ENCODE measurements around the gene FGF3.

The FGF3 gene

DNA sequence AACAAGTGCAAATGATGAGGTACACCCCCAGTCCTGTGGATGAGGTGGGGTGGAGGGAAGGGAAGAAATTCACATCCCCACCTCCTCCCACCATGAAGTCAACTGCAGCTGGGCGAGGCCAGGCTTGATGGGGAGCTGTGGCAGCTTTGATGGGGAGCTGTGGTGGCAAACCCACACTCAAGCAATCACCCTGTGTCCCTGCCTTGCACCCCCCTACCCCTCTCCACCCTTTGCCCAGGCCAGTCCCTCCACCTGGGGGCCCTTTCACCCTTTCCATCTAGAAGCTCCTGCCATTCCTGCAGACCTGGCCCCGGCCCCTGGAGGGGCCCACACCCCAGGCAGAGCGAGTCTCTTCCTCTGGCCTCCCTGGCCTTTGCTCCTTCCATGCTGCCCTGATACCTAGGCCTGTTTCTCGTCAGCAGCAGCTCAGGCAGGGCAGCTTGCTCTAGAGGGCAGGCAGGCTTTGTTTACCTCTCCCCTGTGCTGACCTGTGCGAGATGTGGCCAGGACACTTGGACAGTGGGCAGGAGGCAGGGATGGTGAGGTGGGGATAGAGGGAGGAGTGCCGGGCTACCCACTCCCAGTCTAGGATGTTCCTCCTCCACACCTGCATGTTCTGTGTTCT is 4.5 kb upstream of the FGF3 start:
- no peak for DNase-seq (ENCODE audit: low spot score)

DNA sequence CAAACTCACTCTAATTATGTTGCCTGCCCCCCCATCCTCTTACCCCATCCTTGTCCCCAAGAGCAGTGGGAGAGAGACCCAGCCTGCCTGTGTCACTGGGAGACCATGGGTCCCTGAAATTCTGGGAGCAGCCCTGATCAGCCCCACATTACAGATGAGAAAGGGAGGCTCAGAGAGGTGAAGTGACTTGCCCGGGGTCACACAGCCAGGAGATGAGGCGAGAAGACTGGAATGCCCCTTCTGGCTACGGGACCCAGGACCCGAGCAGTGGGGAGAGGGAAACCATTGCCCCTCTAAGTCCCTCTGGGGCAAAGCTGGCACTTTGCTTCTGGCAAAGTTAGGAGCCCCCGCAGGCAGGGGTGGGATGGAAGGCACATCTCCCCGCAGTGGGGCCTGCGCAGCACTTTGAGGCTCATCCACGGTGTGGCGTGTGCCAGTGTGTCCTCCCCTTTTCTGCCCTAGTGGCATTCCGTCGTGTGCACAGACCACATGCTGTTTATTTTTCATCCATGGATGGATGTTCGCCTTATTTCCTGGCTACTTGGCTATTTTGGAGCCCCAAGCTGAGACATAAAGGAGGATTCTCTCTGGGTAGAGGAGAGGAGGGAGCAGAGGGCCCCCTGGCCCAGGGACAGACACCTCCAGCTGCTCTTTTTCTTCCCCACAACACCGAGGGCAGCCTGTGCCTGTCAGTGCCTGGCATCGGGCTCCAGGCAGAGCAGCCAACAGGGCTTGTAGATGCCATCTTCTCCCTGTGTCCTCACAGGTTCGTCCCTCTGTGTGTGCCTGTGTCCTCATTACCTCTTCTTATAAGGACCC is 3.7 kb upstream of the FGF3 start:
- DNase-seq (ENCODE audit: low spot score) = no peak

DNA sequence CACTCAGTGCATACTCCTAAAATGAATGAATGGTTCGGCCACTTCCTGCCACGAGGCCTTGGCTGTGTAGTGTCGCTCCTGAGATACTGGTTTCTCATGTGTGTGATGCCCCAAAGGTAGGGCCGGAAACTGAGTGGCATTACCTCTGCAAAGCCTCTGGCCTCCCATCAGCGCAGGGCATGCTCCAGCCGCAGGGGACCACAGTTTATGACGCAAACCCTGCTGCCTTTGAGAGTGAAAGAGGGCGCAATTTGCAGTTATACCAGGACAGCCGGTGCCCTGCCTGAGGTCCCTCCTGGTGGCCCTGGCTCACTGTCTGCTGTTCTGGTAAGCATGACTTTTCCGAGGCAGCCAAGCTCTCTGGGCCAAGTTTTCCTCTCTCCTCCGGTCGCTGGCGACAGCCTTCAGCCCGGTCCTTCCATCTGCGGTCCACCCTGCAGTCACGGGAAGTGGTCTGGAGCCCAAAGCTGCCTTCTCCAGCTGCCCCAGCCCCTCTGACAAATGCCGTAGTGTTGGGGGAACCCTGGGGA is 2.4 kb upstream of the FGF3 start:
- DNase-seq (ENCODE audit: low spot score) = no peak

DNA sequence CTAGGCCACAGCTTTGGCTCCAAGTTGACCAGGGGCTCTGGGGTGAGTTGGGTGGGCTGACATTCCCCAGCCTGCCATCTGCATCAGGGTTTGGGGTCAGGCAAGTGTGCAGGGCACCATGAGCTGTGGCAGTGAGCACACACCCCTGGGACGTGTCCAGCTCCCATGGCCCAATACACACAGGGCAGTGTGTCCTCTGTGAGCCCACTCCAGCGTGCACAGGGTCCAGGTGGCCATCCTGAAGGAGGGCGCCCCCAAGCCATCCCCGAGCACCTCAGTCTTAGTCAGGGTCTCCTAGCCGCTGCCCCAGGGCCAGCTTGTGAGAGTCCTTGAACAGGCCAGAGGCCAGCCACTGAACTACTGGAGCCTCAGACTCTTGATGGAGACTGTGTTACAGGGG is 1.2 kb upstream of the FGF3 start:
- DNase-seq (ENCODE audit: low spot score) = no peak

DNA sequence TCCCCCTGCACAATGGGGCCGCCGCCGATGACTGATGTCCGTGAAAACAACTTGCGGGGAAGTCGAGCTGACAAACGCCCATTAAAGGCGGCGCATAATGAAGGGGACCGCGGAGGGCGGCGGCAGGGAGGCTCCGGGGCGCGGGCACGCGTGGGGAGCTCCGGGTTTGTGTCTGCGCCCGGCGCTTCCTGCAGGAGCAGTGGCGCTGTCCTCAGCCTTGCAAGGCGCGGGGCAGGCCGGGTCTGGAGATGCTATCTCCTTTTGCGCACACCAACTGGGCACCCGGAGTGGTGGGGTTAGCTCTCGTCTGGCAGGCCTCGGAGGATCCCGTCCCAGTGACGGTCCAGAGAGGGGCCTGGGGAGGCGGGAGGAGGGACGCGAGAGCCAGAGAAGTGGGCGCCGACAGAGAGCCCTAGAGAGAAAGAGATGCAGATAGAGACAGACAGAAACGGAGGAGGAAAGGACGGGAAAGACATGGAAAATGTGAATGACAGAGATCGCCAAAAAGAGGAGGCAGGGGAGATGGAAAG is 390 bp upstream of the FGF3 start:
- no peak for DNase-seq (ENCODE audit: low spot score)

DNA sequence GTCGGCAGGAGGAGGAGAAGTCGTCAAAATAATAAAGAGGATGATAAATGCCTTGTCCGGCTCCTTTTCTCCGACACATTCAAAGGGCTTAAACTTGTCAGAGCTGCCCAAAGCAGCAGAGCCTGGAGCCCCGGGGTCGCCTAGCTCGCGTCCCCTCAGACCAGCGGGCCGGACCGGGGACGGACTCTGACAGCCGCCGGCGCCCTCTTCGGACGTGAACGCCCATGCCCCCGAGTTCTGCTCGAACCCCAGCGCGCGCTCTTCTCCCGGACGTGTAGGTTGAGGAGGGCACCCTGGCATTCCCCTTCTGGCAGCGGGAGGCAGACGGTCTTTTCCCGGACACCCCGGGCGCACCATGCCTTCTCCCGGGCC is 999 bp downstream of the FGF3 start:
- DNase-seq (ENCODE audit: low spot score) = no peak

DNA sequence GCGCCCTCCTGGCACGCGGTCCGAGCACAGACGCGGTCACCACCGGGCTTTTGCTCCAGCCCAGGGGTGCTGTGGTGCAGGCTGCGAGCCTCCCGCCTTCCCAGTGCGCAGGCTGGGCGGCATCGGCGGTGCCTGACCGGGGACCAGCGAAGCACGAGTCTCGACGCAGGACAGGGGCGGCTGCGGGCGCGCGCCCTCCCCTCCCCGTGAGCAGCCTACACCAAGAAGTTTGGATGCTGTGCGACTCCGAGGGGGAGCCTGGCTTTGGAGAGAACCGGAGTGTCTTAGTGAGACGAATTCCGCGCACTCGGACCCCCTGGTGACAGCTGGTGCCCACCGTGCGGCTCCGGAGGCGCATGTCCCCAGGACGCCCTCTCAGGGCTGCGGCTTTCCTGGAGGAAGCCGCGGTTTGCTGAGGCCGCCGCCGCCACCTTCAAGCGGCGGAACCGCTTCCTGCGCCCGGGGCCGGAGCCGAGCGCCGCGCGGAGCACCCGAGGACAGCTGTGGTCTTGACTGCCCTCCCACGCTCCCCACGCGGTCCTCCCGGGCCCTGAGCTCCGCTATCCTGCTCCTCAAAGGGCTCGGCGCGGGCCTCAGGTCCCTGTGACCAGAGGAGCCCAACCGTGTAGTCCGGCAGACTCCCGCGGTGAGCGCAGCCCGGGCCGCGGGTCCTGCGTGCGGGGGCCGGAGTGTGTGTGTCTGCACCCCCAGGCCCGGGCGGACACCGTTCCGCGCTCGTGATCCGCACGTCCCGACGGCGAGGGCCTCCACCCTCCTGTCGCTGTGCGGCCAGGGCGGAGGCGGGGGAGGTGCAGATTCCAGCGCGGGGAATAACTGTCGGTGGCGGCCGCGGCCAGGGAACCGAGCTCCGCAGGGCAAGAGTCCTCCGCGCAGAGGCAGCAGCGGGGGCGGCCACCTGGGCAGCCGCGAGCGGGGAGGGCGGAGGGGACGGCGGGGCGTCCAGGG is 1.7 kb downstream of the FGF3 start:
- no peak for DNase-seq (ENCODE audit: low spot score)

DNA sequence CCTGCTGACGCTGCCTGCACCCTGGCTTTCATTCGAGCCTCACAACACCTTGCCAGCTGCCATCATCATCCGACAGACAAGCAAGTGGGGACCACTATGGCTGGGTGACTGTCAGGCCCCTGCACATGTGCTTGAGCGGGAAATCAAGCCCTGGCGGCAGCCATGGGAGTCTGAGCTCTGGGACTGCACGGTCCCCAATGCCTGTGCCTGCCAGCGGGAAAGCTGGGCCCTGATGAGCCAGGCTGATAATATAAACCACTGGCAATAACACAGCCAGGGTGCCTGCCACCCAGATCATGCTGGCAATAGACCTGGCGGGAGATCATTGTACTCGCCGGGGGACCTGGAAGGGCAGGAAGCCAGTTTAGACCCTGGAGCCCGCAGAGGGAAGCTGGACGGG is 2.5 kb downstream of the FGF3 start:
- DNase-seq (ENCODE audit: low spot score) = no peak

DNA sequence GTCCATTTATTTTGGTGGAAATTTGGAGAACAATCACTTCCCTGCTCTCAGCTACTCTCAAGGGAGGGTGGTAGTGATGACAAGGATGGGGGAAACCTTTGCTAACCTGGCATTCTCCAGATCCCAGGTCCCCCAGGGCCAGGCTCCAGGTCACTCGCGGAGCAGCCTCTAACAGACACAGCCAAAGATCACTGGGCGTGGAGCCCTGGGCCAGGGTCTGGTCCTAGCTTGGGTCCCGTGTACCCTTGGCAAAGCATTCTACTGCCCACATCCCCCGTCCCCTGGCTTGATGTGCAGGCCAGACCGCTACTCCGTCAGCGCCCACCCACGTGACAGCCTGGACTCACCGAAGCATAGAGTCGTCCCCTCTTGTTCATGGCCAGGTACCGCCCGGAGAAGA is 3.2 kb downstream of the FGF3 start:
- no peak for DNase-seq (ENCODE audit: low spot score)

DNA sequence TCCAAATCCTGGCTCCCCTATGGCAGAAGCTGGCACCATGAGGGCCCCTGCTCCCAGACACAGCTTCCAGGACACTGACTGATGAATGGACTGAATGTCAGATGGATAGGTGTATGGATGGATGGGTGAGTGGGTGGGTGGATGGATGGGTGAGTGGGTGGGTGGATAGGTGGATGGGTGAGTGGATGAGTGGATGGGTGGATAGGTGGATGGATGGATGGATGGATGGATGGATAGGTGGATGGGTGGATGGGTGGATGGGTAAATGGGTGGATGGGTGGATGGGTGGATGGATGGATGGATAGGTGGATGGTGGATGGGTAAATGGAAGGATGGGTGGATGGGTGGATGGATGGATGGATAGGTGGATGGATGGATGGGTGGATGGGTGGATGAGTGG is 4.3 kb downstream of the FGF3 start:
- DNase-seq (ENCODE audit: low spot score) = no peak

DNA sequence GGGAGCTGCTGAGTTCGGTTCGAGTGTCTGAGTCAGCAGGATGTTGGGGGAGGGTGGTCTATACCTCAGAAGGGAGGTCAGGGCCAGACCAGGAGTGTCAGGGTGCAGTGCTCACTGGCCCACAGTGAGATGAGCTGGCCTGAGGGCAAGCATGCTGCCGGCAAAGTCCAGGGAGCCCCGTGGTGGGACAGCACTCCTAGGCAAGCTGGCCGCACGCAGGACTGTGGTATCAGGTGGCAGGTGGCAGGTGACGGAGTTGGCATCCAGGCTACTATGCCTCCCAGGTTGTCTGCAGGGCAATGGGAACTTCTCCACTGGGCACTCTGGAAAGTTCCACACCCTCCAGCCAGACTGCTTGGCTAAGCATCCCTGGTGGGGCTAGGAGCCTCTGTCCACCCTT is 4.8 kb downstream of the FGF3 start:
- no peak for DNase-seq (ENCODE audit: low spot score)

DNA sequence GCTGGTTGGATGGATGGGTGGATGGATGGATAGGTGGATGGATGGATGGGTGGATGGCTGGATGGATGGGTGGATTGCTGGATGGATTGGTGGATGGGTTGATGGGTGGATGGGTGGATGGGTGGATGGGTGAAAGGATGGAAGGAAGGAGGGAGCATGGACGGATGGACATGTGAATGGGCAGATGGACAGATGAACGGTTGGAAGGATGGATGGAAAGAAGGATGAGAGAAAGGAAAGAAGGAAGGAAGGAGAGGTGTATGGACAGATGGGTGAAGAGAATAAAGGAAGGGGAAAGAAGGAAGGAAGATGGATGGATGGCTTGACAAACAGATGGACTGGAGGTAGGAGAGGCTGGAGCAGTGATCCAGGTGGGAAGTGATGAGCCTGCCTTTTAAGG is 5.4 kb downstream of the FGF3 start:
- no peak for DNase-seq (ENCODE audit: low spot score)

DNA sequence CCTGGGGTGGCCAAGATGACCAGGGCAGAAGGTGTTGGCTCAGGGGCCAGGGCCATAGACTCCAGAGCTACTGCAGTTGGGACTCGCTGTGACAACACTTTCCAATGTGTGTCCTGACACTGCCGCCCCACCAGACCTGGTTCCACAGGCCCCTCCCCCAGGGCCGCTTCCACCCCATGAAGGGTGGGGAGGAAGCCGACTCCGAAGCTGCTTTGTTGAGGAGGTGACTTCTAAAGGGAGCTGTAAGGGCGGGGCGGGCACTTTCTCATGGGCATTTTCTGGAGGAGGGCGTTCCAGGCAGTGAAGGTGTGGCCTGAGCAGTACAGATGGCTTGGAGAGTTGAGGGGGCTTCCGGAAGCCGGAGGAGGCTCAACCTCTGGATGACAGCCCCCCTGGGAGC is 6.3 kb downstream of the FGF3 start:
- no peak for DNase-seq (ENCODE audit: low spot score)

DNA sequence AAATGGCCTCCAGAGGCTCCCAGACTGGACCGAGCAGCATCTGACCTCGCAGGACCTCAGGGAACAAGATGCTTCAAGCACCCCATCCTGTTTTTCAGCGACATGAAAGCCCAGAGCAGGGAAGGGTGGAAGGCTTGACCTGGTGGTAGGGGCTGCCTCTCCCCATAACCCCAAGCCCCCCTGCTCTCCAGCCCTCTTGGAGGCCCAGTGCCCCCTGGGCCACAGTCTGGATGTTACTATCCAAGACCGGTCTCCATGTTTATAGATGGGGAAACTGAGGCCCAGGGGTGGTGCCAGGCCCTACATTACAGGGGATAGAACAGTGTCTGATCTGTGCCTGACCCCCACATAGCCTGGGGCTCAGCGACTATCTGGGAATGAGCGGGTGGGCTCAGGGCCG is 7.0 kb downstream of the FGF3 start:
- DNase-seq (ENCODE audit: low spot score) = no peak

DNA sequence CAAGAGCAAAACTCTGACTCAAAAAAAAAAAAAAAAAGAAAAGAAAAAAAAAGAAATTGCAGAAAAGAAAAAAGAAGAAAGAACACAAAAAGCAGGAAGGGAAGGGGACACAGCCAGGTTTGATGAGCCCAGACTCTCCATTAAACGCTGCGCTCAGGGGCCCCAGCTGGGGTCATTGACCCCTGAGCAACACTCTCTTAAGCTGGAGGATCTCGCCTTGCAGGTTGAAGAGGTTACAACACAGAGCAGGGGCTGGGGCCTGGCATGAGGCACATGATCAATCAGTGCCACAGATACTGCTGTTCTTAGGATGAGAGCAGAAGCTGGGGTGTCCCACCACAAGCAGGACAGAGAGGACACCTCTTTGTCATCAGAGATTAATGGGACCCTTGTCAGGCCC is 7.8 kb downstream of the FGF3 start:
- no peak for DNase-seq (ENCODE audit: low spot score)

DNA sequence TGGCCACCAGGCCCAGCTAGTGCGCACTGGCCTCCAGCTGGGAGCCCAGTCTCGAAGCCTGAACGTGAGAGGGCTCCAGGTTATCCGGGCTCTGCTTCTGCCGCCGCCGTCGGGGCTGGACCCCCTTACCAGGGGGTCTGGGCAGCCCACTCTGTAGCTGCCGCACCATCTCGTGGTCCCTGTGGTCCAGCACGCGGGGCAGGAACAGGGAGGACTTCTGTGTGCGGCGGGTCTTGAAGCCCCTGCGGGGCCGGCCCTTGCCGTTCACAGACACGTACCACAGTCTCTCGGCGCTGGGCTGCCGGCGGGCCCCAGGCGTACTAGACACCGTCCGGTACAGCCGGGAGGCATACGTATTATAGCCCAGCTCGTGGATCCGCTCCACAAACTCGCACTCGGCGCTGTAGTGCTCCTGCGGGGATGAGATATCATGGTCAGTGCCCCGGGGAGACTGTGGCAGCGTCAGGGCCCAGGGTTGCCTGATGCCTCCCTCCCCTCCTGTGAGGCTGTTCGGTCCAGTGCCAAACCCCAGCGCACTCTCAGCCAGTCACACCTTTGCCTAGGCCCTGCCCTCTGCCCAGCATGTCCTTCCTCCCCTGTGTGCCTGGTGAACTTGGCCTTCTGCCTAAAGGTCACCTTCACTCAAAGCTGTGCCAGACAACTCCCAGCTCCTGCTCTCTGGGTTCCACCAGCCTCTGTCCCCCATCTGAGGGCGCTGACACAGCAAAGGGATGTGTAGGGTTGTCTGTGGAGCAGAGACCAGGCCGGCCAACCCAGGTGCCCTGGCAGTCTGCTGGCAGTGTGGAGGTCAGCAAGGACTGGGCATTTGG is 8.7 kb downstream of the FGF3 start:
- DNase-seq (ENCODE audit: low spot score) = no peak

DNA sequence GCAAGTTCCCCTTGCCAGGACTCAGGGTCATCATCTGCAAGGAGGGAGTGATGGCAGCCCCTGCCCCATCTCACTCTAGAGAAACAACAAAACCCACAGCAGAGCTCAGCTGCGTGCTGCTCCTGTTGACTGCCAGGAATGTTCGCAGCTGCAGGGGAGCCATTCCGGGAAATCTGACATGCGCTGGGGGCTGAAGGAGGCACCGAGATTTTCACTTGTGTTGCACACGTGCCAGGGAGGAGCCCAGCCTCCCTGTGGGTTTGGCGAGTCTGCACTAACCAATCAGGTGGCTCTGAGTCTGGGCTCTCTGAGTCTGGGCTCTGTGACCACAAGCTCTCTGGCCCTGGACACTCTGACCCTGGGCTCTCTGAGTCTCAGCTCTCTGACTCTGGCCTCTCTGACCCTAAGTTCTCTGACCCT is 10.5 kb downstream of the FGF3 start:
- DNase-seq (ENCODE audit: low spot score) = no peak

DNA sequence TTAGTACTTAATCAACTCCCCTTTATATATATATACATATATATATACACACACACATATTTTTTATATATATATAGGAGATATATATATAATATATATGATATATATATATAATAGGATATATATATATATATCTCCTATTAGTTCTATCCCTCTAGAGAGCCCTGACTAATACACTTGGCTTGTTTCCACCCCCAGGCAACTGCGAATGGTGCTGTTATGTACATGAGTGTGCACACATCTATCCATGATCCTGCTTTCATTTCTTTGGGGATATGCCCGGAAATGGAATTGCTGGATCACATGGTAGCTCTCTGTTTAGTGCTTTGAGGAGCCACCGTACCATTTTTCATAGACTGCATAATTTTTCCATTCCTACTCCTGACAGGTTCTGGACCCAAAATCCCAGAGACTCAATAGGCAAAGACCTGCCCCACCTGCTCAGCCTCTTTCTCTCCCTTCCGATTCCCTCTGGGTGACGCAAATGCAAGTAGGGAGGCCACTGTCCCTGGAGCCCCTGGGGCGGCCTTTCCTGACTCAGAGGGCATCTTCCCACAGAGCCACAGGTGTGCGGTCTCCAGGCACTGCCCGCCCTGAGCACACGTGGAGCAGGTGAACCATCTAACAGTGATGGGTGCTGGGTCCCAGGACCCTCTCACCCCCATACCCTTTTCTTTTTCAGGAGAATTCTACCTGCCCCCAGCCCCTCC is 12.0 kb downstream of the FGF3 start:
- no peak for DNase-seq (ENCODE audit: low spot score)

DNA sequence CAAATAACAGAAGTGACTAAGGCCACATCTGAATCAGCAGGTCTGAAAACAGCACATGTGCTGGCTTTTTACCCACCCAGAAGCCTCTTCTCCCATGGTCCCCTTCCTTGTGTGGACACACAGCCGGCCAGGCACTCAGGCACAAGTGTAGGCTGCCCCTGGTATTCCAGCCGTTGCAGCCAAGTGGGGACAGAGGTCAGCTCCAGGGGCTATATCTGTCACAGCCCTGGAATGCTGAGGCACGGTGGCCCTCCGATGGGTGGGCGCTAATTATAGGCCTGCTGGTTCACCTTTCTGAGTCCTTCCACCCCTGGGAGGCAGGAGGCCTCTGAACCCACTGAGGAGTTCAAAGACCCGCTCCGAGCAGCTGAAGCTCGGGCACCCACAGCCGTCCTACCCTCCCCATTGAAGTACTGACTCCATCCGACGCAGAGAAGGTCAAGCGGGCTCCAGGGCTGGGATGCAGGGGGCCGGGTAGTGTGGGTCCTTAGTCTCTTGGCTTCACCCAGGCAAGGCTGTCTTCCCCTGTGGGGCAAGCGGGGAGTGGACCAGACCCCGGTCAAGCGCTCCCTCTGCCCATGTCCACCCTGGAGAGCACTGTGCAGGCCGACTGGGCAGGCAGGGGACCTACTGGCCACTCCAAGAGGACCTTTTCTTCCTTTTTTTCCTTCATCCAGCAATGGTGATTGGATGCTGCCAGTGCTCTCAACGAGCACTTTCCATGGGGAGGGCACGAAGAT is 14.3 kb downstream of the FGF3 start:
- no peak for DNase-seq (ENCODE audit: low spot score)

DNA sequence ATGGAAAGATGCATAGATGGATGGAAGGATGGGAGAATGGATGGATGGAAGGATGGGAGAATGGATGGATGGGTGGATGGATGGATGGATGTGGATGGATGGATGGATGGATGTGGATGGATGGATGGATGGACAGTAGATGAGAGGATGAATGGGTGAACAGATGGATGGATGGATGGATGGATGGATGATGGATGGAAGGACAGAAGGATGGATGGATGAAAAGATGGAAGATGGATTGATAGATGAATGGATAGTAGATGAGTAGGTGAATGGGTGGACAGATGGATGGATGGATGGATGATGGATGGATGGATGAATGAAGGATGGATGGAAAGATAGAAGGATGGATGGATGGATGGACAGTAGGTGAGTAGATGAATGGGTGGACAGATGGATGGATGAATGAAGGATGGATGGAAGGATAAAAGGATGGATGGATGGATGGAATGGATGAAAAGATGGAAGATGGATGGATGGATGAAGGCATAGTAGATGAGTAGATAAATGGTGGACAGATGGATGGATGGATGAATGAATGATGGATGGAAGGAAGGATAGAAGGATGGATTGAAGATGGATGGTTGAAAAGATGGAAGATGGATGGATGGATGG is 15.5 kb downstream of the FGF3 start:
- DNase-seq (ENCODE audit: low spot score) = no peak

Measured in activated CD4-positive, alpha-beta T cell treated with anti-CD3 and anti-CD28 coated beads, Interleukin-2, Interleukin-4, amounts not matched to agents 100 ng/mL and 50 ng/mL, durations not matched to agents 16 hours and 8 hours (primary cell).